Nephron (organoid): ENCODE data around the gene ZNF581.

ENCODE experiments used
- H3K27ac Mint-ChIP-seq, 3 experiments: 2 replicates each; pipeline ENCODE4 v1.8.0; 2020; ENCODE audit warnings: mixed read lengths in 3 of 3, mild to moderate bottlenecking in 2 of 3, moderate library complexity in 1 of 3
- H3K27me3 Mint-ChIP-seq: 2 replicates; pipeline ENCODE4 v1.8.0; 2021; ENCODE audit warnings: low read depth, mild to moderate bottlenecking, moderate library complexity, mixed read lengths
- H3K36me3 Mint-ChIP-seq: 2 replicates; pipeline ENCODE4 v1.8.0; 2020; ENCODE audit warnings: low read depth, mixed read lengths
- H3K4me1 Mint-ChIP-seq: 2 replicates; pipeline ENCODE4 v1.8.0; 2020; ENCODE audit warnings: mixed read lengths
- H3K4me3 Mint-ChIP-seq, 3 experiments: 2 replicates each; pipeline ENCODE4 v1.8.0; 2020; ENCODE audit warnings: mild to moderate bottlenecking in 3 of 3, mixed read lengths in 3 of 3, moderate library complexity in 2 of 3
- H3K9me3 Mint-ChIP-seq: 2 replicates; pipeline ENCODE4 v1.8.0; 2020; ENCODE audit warnings: mixed read lengths
- CTCF ChIP-seq, 3 experiments: fragments of 200-600 bp; sonication (generic); IDR thresholded peaks; one replicate each; pipeline ENCODE4 v1.5.0; 2021; ENCODE audit warnings: antibody characterized with exemption in 3 of 3; ENCODE audit not compliant: unreplicated experiment in 3 of 3

The ZNF581 gene

GRCh38 chr19:55641426-55642152 lies 1.9 kb upstream of the ZNF581 start:
- TF ChIP-seq CTCF (IDR thresholded peaks at IDR 0.05; ENCODE audit: unreplicated experiment in 3 of 3), result no peak
- peaks cover 48% of the 10 kb centered on the region for H3K4me1 Mint-ChIP-seq

DNA sequence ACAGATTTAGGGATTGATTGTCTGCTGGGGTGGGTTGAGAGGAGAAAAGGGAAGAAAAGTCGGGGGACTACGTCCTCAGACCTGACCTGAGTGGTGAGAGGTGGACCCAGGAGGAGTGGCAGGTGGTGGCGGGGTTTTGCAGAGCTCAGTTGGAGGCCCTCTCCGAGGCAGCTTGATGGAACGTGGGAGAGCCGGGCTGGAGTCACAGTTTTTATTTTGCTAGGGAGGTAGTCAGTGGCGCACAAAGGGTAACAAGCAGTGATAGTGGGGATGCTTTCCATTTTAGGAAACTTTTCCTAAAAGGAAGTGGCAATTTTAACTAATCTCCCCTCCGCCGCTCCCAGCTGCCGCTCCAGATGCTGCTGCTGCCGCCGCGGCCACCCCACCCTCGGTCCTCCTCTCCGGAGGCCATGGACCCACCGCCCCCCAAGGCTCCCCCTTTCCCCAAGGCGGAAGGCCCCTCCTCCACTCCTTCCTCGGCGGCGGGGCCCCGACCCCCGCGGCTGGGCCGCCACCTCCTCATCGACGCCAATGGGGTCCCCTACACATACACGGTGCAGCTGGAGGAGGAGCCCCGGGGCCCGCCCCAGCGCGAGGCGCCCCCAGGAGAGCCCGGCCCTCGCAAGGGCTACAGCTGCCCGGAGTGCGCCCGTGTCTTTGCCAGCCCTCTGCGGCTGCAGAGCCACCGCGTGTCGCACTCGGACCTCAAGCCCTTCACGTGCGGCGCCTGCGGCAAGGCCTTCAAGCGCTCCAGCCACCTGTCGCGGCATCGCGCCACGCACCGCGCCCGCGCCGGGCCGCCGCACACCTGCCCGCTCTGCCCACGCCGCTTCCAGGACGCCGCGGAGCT lies 1.1 kb upstream of the ZNF581 start:
- TF ChIP-seq CTCF (IDR thresholded peaks at IDR 0.05; ENCODE audit: unreplicated experiment in 3 of 3), result no peak
- H3K27me3 Mint-ChIP-seq, result no peaks in the 10 kb centered on the region
- H3K4me1 Mint-ChIP-seq, result peaks cover 50% of the 10 kb centered on the region
- peaks cover 21% of the 10 kb centered on the region for H3K36me3 Mint-ChIP-seq
- H3K9me3 Mint-ChIP-seq, result no peaks in the 10 kb centered on the region
- peak overlapping the region; percentile 93 to 95 (median 94) for H3K4me3 Mint-ChIP-seq
- H3K27ac Mint-ChIP-seq, result peak overlapping the region; percentile 89 to 97 (median 94)

More at GRCh38 chr19:55641426-55642152, 1.9 kb upstream of the ZNF581 start:
- H3K36me3 Mint-ChIP-seq, result peaks cover 15% of the 10 kb centered on the region
- peaks cover 1% of the 10 kb centered on the region for H3K27me3 Mint-ChIP-seq
- peak overlapping the region; percentile 89 to 97 (median 94) for H3K27ac Mint-ChIP-seq
- H3K9me3 Mint-ChIP-seq, result no peaks in the 10 kb centered on the region
- H3K4me3 Mint-ChIP-seq, result peak overlapping the region; percentile 93 to 95 (median 94)

DNA sequence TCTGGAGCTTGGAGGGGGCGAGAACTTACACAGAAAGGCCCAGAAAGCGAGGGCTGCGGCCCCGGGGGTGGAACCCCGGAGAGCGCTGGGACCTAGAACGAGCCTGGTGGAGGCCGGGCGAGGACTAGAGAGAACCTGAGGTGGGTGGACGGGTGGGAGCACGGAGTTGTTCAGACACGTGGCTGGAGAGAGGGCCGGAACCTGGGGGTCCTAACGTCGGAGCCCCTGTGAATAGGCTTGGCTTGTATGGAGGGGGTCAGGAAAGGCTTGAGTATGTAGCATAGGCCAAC lies 383 bp downstream of the ZNF581 start:
- Mint-ChIP-seq H3K36me3 (peaks cover 17% of the 10 kb centered on the region), H3K4me3 (peak overlapping the region; percentile 91 to 94 (median 92)), H3K9me3 (no peaks in the 10 kb centered on the region), H3K4me1 (peaks cover 47% of the 10 kb centered on the region), H3K27me3 (no peaks in the 10 kb centered on the region), H3K27ac (peak overlapping the region; percentile 84 to 93 (median 92))
- TF ChIP-seq CTCF (IDR thresholded peaks at IDR 0.05; ENCODE audit: unreplicated experiment in 3 of 3), result no peak

DNA sequence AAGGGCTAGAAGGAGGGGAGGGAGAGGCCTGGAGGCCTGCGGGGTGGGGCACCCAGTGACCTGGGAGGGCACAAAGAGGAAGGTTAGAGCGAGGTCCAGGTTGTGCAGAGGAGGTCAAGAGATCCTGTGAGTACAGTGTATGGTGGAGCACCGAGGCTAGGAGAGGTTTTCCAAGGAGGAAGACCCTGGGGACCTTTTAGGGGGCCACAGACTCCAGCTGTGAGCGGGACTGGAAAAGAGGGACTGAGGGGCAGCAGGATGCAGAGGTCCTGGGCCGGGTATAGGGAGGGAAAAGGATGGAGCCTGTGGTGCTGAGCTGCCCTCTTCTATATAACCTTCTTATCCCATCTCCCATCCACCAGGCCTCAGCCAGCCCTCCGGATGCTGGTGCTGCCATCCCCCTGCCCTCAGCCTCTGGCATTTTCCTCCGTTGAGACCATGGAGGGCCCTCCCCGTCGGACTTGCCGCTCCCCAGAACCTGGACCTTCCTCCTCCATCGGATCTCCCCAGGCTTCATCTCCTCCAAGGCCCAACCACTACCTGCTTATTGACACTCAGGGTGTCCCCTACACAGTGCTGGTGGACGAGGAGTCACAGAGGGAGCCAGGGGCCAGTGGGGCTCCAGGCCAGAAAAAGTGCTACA lies 863 bp downstream of the ZNF581 start:
- no peaks in the 10 kb centered on the region for H3K27me3 Mint-ChIP-seq
- H3K4me1 Mint-ChIP-seq, result peaks cover 43% of the 10 kb centered on the region
- H3K27ac Mint-ChIP-seq, result peak overlapping the region; percentile 84 to 93 (median 92)
- H3K4me3 Mint-ChIP-seq, result peak overlapping the region; percentile 91 to 94 (median 92)
- peaks cover 14% of the 10 kb centered on the region for H3K36me3 Mint-ChIP-seq
- H3K9me3 Mint-ChIP-seq, result no peaks in the 10 kb centered on the region
- TF ChIP-seq CTCF (IDR thresholded peaks at IDR 0.05; ENCODE audit: unreplicated experiment in 3 of 3), result no peak

- TF ChIP-seq CTCF (IDR thresholded peaks at IDR 0.05; ENCODE audit: unreplicated experiment in 3 of 3), result no peak
- Mint-ChIP-seq H3K27me3 (no peaks in the 10 kb centered on the region), H3K4me3 (peak overlapping the region; percentile 91 to 94 (median 92)), H3K4me1 (peaks cover 48% of the 10 kb centered on the region), H3K9me3 (no peaks in the 10 kb centered on the region), H3K27ac (peak overlapping the region in 2 of 3 experiments; percentile 45 to 84), H3K36me3 (peaks cover 14% of the 10 kb centered on the region)
These were observed 1.5 kb downstream of the ZNF581 start for GRCh38 chr19:55644842-55645511.
